GM12878 (cell line): ENCODE results near the gene CYTH3. TPM values are rescaled to one million over a fixed set of nuclear protein-coding genes. Genes with fewer than 3 reads are reported as not detected.

Source experiments
- CEBPB ChIP-seq, 2 experiments: fragments of 150-350 bp in 1 of 2; IDR thresholded peaks; 2 replicates each; pipeline ENCODE4 v1.6.1; 2012 to 2014; ENCODE audit warnings: low read depth in 2 of 2, low read length in 2 of 2, borderline replicate concordance in 1 of 2, inconsistent platforms in 1 of 2
- FOXK2 ChIP-seq: fragments of 450-650 bp; IDR thresholded peaks from 2 replicates; pipeline ENCODE4 v1.6.1; 2017; ENCODE audit warnings: mild to moderate bottlenecking, moderate library complexity
- GABPA ChIP-seq: IDR thresholded peaks from 2 replicates; pipeline ENCODE4 v1.6.1; 2014; ENCODE audit warnings: antibody characterized with exemption, low read depth, mild to moderate bottlenecking, inconsistent platforms
- IRF4 ChIP-seq: IDR thresholded peaks from 2 replicates; pipeline ENCODE4 v1.6.1; 2011; ENCODE audit warnings: low read depth, low read length
- MTA2 ChIP-seq: fragments of 450-650 bp; IDR thresholded peaks from 2 replicates; pipeline ENCODE4 v1.6.1; 2016; ENCODE audit warnings: low read depth, mild to moderate bottlenecking, moderate library complexity
- NBN ChIP-seq: fragments of 450-650 bp; IDR thresholded peaks from 2 replicates; pipeline ENCODE4 v1.6.1; 2016
- NR2C1 ChIP-seq: fragments of 450-650 bp; IDR thresholded peaks from 2 replicates; pipeline ENCODE4 v1.6.1; 2017; ENCODE audit warnings: antibody characterized with exemption, mild to moderate bottlenecking, moderate library complexity
- PML ChIP-seq: IDR thresholded peaks from 2 replicates; pipeline ENCODE4 v1.6.1; 2012; ENCODE audit warnings: low read length, inconsistent platforms
- POU2F2 ChIP-seq: IDR thresholded peaks from 3 replicates; pipeline ENCODE4 v1.6.1; 2011; ENCODE audit warnings: low read depth, mild to moderate bottlenecking, low read length, borderline replicate concordance
- SIN3A ChIP-seq: IDR thresholded peaks from 2 replicates; pipeline ENCODE4 v1.6.1; 2012; ENCODE audit warnings: low read depth, low read length, improper control_type of control experiment
- SMARCA5 ChIP-seq: fragments of 450-650 bp; IDR thresholded peaks from 2 replicates; pipeline ENCODE4 v1.6.1; 2017; ENCODE audit warnings: mild to moderate bottlenecking
- STAT1 ChIP-seq: fragments of 450-650 bp; conservative IDR thresholded peaks from 2 replicates; pipeline ENCODE4 v1.6.1; 2014; ENCODE audit warnings: antibody characterized with exemption, mild to moderate bottlenecking
- ZNF622 ChIP-seq: fragments of 450-650 bp; IDR thresholded peaks from 2 replicates; pipeline ENCODE4 v1.6.1; 2017; ENCODE audit warnings: mild to moderate bottlenecking, inconsistent platforms
- ZSCAN29 ChIP-seq: fragments of 450-650 bp; IDR thresholded peaks from 2 replicates; pipeline ENCODE4 v1.6.1; 2017; ENCODE audit warnings: mild to moderate bottlenecking, moderate library complexity
- polyA plus RNA-seq, 11 experiments: library from polyadenylated mRNA; depleted of rRNA in 4 of 11; unstranded in 6 of 11; stranded (reverse) in 5 of 11; fragments of >200 nt; fragmentation: Nextera tagmentation in 4 of 11; fragmentation: Illumina TruSeq in 1 of 11; extraction: Ambion mirVana in 4 of 11; extraction: Trizol in 1 of 11; gene quantifications; 1 replicate in 1 of 11; 2 replicates in 10 of 11; pipeline versions ENCODE4 v1.2.1 to v1.2.3, GENCODE V29; 2011 to 2016; ENCODE audit warnings: inconsistent platforms in 2 of 11, missing spikeins in 2 of 11, low read depth in 1 of 11
- total RNA-seq, 4 experiments: library from RNA; depleted of rRNA in 3 of 4; stranded (reverse); fragments of >200 nt in 3 of 4; fragmentation: Illumina TruSeq in 1 of 4; extraction: Trizol in 1 of 4; gene quantifications; 2 replicates each; pipeline versions ENCODE4 v1.2.1 to v1.2.3, GENCODE V29; 2013 to 2021
- TF ChIP-seq, protein P1 (sequence below): IDR thresholded peaks from 2 replicates; pipeline ENCODE4 v1.6.1; 2012; ENCODE audit warnings: low read length, inconsistent platforms
- TF ChIP-seq, protein P2 (sequence below): IDR thresholded peaks from 2 replicates; pipeline ENCODE4 v1.6.1; 2012; ENCODE audit warnings: improper control_type of control experiment, low read depth, low read length; ENCODE audit not compliant: insufficient replicate concordance
- TF ChIP-seq, protein P3 (sequence below): IDR thresholded peaks from 2 replicates; pipeline ENCODE4 v1.6.1; 2011; ENCODE audit warnings: mild to moderate bottlenecking, low read depth, low read length, moderate library complexity; ENCODE audit not compliant: insufficient replicate concordance
- TF ChIP-seq, protein P4 (sequence below): fragments of 450-650 bp; IDR thresholded peaks from 2 replicates; pipeline ENCODE4 v1.6.1; 2016; ENCODE audit warnings: mild to moderate bottlenecking
- TF ChIP-seq, protein P5 (sequence below), 3 experiments: IDR thresholded peaks in 2 of 3; conservative IDR thresholded peaks in 1 of 3; 2 replicates each; pipeline ENCODE4 v1.5.1; 2011; ENCODE audit warnings: low read depth in 3 of 3, low read length in 3 of 3, mild to moderate bottlenecking in 3 of 3, control low read depth in 2 of 3, moderate library complexity in 2 of 3, inconsistent platforms in 1 of 3, mixed read lengths in 1 of 3; ENCODE audit not compliant: control insufficient read depth in 2 of 3, insufficient read depth in 1 of 3; ENCODE audit errors: extremely low read depth in 1 of 3

Gene CYTH3
- total and polyA plus RNA-seq, 10 of the 15 experiments (the other 5 are each of a cell fraction or from before 2014, with no cell fraction given) = 0.45 to 28.2 (median 15.7) TPM

DNA sequence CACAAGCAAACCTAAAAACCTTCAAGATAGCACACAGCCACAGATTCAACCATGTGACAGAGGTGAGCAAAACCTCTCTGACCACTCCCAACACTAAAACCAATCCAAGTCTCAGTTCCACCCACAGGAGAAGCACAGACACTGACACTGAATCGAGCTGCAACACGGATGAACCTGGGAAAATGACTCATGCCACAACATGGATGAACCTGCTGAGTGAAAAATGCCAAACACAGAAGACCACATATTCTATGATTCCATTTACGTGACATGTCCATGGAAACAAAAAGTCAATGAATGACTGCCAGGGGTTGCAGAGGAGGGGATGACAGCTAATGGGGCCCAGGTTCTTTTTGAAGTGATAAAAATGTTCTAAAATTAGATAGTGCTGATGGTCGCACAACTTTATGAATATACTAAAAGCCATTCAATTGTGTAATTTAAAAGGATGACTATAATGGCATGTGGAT is 22.0 kb downstream of the CYTH3 start (continued):
- TF ChIP-seq NR2C1 = no peak
- no peak for TF ChIP-seq STAT1
- TF ChIP-seq ZNF622 = no peak
- TF ChIP-seq, protein P1, sequence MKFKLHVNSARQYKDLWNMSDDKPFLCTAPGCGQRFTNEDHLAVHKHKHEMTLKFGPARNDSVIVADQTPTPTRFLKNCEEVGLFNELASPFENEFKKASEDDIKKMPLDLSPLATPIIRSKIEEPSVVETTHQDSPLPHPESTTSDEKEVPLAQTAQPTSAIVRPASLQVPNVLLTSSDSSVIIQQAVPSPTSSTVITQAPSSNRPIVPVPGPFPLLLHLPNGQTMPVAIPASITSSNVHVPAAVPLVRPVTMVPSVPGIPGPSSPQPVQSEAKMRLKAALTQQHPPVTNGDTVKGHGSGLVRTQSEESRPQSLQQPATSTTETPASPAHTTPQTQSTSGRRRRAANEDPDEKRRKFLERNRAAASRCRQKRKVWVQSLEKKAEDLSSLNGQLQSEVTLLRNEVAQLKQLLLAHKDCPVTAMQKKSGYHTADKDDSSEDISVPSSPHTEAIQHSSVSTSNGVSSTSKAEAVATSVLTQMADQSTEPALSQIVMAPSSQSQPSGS = peak; percentile 97
- no peak for TF ChIP-seq GABPA
- TF ChIP-seq FOXK2 = no peak
- peak; percentile 74 for TF ChIP-seq MTA2
- TF ChIP-seq, protein P2, sequence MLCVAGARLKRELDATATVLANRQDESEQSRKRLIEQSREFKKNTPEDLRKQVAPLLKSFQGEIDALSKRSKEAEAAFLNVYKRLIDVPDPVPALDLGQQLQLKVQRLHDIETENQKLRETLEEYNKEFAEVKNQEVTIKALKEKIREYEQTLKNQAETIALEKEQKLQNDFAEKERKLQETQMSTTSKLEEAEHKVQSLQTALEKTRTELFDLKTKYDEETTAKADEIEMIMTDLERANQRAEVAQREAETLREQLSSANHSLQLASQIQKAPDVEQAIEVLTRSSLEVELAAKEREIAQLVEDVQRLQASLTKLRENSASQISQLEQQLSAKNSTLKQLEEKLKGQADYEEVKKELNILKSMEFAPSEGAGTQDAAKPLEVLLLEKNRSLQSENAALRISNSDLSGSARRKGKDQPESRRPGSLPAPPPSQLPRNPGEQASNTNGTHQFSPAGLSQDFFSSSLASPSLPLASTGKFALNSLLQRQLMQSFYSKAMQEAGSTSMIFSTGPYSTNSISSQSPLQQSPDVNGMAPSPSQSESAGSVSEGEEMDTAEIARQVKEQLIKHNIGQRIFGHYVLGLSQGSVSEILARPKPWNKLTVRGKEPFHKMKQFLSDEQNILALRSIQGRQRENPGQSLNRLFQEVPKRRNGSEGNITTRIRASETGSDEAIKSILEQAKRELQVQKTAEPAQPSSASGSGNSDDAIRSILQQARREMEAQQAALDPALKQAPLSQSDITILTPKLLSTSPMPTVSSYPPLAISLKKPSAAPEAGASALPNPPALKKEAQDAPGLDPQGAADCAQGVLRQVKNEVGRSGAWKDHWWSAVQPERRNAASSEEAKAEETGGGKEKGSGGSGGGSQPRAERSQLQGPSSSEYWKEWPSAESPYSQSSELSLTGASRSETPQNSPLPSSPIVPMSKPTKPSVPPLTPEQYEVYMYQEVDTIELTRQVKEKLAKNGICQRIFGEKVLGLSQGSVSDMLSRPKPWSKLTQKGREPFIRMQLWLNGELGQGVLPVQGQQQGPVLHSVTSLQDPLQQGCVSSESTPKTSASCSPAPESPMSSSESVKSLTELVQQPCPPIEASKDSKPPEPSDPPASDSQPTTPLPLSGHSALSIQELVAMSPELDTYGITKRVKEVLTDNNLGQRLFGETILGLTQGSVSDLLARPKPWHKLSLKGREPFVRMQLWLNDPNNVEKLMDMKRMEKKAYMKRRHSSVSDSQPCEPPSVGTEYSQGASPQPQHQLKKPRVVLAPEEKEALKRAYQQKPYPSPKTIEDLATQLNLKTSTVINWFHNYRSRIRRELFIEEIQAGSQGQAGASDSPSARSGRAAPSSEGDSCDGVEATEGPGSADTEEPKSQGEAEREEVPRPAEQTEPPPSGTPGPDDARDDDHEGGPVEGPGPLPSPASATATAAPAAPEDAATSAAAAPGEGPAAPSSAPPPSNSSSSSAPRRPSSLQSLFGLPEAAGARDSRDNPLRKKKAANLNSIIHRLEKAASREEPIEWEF = no peak
- TF ChIP-seq ZSCAN29 = 0 out of 2 replicates have a peak, but pooled peaks have one; percentile 29
- TF ChIP-seq, protein P3, sequence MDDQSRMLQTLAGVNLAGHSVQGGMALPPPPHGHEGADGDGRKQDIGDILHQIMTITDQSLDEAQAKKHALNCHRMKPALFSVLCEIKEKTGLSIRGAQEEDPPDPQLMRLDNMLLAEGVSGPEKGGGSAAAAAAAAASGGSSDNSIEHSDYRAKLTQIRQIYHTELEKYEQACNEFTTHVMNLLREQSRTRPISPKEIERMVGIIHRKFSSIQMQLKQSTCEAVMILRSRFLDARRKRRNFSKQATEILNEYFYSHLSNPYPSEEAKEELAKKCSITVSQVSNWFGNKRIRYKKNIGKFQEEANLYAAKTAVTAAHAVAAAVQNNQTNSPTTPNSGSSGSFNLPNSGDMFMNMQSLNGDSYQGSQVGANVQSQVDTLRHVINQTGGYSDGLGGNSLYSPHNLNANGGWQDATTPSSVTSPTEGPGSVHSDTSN = no peak
- peak; percentile 36; the same call in 1 of the 3 replicates for TF ChIP-seq POU2F2
- peak; percentile 91 for TF ChIP-seq IRF4
- TF ChIP-seq, protein P4, sequence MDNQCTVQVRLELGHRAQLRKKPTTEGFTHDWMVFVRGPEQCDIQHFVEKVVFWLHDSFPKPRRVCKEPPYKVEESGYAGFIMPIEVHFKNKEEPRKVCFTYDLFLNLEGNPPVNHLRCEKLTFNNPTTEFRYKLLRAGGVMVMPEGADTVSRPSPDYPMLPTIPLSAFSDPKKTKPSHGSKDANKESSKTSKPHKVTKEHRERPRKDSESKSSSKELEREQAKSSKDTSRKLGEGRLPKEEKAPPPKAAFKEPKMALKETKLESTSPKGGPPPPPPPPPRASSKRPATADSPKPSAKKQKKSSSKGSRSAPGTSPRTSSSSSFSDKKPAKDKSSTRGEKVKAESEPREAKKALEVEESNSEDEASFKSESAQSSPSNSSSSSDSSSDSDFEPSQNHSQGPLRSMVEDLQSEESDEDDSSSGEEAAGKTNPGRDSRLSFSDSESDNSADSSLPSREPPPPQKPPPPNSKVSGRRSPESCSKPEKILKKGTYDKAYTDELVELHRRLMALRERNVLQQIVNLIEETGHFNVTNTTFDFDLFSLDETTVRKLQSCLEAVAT = peak; percentile 76
- no peak for TF ChIP-seq SIN3A
- 0 out of 4 replicates have a peak, but pooled peaks of 1 of the 2 experiments have one; percentile 53 for TF ChIP-seq CEBPB (IDR thresholded peaks at IDR 0.05; ENCODE audit: borderline replicate concordance in 1 of 2, low read depth in 2 of 2, low read length in 2 of 2)
- peak; percentile 72 for TF ChIP-seq PML
- TF ChIP-seq NBN = peak; percentile 82
- TF ChIP-seq, protein P5, sequence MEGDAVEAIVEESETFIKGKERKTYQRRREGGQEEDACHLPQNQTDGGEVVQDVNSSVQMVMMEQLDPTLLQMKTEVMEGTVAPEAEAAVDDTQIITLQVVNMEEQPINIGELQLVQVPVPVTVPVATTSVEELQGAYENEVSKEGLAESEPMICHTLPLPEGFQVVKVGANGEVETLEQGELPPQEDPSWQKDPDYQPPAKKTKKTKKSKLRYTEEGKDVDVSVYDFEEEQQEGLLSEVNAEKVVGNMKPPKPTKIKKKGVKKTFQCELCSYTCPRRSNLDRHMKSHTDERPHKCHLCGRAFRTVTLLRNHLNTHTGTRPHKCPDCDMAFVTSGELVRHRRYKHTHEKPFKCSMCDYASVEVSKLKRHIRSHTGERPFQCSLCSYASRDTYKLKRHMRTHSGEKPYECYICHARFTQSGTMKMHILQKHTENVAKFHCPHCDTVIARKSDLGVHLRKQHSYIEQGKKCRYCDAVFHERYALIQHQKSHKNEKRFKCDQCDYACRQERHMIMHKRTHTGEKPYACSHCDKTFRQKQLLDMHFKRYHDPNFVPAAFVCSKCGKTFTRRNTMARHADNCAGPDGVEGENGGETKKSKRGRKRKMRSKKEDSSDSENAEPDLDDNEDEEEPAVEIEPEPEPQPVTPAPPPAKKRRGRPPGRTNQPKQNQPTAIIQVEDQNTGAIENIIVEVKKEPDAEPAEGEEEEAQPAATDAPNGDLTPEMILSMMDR (IDR thresholded peaks at IDR 0.05 in 2 of 3, conservative IDR thresholded peaks at IDR 0.05 in 1 of 3; ENCODE audit: control insufficient read depth in 2 of 3, extremely low read depth in 1 of 3, insufficient read depth in 1 of 3, low read depth in 3 of 3, low read length in 3 of 3) = no peak
- TF ChIP-seq SMARCA5 = no peak
